ENCODE measurements around the gene PCDHGA10.
A peak's percentile ranks its signal among the peaks of the same experiment; 100 is the strongest.
"Not testable (repeated sequence)": the region's sequence is repeated elsewhere in the genome, so short reads cannot be mapped to it uniquely, and the experiment has no call there.

Gene PCDHGA10

DNA sequence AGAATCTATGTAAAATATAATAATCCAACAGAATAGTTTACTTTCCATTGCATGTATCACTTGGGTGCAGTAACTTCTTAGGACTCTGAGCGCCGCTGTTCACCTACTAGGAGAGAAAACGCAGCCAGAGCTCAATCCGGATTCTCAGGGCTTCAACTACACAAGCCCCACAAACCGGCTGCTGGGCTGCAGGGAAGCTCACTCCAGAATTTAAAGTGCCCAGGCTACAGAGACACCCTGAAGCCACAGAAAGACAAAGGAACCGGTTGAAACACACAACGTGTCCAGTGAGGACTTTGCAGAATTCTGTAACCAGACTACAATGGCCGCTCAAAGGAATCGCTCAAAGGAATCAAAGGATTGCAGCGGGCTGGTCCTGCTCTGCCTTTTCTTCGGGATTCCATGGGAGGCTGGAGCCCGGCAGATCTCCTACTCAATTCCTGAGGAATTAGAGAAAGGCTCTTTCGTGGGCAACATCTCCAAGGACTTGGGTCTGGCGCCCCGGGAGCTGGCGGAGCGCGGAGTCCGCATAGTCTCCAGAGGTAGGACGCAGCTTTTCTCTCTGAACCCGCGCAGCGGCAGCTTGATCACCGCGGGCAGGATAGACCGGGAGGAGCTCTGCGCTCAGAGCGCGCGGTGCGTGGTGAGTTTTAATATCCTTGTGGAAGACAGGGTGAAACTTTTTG lies at the start of gene PCDHGA10:
TSS of gene PCDHGA10 (plus strand) at position 134 of the 686 bp plus-strand sequence. CDS start at position 323, 189 bp downstream.
- DNase-seq (ENCODE audit: low read depth in 2 of 2) = peak in 1 of 2 donors; percentile 51

DNA sequence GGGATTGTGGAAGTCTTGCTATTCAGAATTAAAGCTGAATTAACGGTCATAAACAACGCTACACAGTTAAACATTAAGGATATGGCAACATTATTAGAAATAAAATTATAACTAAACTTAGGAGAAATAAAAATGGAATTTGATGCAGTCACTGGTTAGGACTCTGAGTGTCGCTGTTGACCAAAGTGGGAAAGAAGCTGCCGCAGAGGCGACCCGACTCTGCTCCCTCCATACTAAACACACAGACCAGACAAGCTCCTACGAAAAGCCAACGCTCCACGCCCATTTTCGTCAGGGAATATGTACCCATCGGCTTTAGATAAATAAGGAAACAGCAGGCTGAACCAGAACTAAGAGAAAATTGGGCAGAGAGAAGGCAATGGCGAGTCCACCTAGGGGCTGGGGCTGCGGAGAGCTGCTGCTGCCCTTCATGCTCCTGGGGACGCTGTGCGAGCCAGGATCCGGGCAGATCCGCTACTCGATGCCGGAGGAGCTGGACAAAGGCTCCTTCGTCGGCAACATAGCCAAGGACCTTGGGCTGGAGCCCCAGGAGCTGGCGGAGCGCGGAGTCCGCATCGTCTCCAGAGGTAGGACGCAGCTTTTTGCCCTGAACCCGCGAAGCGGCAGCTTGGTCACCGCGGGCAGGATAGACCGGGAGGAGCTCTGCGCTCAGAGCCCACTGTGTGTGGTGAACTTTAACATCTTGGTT lies 48.7 kb upstream of the PCDHGA10 start, which contains the start of gene PCDHGA5:
TSS of gene PCDHGA5 (plus strand) at position 211 of the 709 bp plus-strand sequence. CDS start at position 380, 169 bp downstream.
- DNase-seq (ENCODE audit: low read depth in 2 of 2) = no peak

DNA sequence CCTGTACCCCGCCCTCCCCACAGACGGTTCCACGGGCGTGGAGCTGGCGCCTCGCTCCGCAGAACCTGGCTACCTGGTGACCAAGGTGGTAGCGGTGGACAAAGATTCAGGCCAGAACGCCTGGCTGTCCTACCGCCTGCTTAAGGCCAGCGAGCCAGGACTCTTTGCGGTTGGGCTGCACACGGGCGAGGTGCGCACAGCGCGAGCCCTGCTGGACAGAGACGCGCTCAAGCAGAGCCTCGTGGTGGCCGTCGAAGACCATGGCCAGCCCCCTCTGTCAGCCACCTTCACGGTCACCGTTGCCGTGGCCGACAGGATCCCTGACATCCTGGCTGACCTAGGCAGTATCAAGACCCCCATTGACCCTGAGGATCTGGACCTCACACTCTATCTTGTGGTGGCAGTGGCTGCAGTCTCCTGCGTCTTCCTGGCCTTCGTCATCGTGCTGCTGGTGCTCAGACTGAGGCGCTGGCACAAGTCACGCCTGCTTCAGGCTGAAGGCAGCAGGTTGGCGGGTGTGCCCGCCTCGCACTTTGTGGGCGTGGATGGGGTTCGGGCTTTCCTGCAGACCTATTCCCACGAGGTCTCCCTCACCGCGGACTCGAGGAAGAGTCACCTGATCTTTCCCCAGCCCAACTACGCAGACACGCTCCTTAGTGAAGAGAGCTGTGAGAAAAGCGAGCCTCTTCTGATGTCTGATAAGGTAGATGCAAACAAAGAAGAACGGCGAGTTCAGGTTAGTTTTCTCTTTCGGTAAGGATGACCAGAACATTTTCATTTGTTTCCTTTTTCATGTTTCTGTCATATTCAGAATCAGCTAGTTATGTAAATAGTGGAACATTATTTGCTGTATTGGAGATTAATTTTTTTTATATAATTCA lies 46.5 kb upstream of the PCDHGA10 start:
- DNase-seq (ENCODE audit: low read depth in 2 of 2) = no peak

- no peak for DNase-seq (ENCODE audit: low read depth in 2 of 2)
These were observed 42.6 kb upstream of the PCDHGA10 start, which contains the start of gene PCDHGB3 for GRCh38 chr5:141369994-141370848. Gene PCDHGB3, plus strand, starts transcription at chr5:141370242. Its CDS starts 153 bp downstream, at chr5:141370395.

DNA sequence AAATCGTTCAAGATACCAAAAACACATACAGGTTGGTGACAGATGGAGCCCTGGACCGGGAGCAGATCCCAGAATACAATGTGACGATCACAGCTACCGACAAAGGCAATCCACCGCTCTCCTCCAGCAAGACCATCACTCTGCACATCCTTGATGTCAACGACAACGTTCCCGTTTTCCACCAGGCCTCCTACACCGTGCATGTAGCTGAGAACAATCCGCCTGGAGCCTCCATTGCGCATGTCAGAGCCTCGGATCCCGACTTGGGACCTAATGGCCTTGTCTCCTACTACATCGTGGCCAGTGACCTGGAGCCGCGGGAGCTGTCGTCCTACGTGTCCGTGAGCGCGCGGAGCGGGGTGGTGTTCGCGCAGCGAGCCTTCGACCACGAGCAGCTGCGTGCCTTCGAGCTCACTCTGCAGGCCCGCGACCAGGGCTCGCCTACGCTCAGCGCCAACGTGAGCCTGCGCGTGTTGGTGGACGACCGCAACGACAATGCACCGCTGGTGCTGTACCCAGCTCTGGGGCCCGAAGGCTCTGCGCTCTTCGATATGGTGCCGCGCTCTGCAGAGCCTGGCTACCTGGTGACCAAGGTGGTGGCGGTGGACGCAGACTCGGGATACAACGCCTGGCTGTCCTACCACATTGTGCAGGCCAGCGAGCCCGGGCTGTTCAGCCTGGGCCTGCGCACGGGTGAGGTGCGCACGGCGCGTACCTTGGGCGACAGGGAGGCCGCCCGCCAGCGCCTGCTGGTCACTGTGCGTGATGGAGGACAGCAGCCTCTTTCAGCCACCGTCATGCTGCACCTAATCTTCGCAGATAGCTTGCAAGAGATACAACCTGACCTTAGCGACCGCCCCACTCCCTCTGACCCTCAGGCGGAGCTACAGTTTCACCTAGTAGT lies 41.0 kb upstream of the PCDHGA10 start:
- no peak for DNase-seq (ENCODE audit: low read depth in 2 of 2)

GRCh38 chr5:141373673-141374317 lies 39.0 kb upstream of the PCDHGA10 start, which contains the start of gene PCDHGA6:
Gene PCDHGA6, plus strand, starts transcription at chr5:141373891. Its CDS starts 193 bp downstream, at chr5:141374084.
- no peak for DNase-seq (ENCODE audit: low read depth in 2 of 2)

DNA sequence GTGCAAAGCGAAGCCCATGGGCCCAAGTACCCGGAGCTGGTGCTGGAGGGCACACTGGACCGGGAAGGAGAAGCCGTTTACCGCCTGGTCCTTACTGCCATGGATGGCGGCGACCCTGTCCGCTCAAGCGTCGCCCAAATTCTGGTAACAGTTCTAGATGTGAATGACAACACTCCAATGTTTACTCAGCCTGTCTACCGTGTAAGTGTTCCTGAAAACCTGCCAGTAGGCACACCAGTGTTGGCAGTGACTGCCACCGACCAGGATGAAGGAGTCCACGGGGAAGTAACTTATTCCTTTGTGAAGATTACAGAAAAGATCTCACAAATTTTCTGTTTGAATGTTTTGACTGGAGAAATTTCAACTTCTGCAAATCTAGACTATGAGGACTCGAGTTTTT lies 38.2 kb upstream of the PCDHGA10 start:
- no peak for DNase-seq (ENCODE audit: low read depth in 2 of 2)

- DNase-seq (ENCODE audit: low read depth in 2 of 2) = not testable (repeated sequence)
These were observed 37.2 kb upstream of the PCDHGA10 start for GRCh38 chr5:141375444-141376155.

DNA sequence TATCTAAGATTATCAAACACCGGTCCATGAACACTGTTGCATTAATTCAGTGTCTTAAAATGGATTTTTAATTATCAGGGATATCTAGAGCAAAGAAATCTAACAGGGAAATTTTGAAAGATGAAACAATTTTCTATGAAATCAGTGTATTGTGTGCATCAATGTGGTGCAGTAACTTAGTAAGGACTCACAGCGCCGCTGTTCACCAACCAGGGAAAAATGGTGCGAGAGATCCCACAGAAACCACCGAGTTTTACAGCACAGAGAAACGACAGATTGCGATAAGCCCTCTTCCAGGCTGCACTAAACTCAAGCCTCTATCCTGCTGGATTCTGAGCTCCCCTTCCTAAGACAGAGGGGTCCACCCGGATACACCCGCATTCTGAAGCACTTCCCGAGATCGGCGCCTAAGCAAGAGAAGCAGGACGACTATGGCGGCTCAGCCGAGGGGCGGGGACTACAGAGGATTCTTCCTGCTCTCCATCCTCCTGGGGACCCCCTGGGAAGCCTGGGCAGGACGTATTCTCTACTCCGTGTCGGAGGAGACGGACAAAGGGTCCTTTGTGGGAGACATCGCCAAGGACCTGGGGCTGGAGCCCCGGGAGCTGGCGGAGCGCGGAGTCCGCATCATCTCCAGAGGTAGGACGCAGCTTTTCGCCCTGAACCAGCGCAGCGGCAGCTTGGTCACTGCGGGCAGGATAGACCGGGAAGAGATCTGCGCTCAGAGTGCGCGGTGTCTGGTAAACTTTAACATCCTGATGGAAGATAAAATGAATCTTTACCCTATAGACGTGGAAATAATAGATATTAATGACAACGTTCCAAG lies 30.1 kb upstream of the PCDHGA10 start, which contains the start of gene PCDHGA7:
TSS of gene PCDHGA7 (plus strand) at position 274 of the 826 bp plus-strand sequence. CDS start at position 432, 158 bp downstream.
- no peak for DNase-seq (ENCODE audit: low read depth in 2 of 2)

DNA sequence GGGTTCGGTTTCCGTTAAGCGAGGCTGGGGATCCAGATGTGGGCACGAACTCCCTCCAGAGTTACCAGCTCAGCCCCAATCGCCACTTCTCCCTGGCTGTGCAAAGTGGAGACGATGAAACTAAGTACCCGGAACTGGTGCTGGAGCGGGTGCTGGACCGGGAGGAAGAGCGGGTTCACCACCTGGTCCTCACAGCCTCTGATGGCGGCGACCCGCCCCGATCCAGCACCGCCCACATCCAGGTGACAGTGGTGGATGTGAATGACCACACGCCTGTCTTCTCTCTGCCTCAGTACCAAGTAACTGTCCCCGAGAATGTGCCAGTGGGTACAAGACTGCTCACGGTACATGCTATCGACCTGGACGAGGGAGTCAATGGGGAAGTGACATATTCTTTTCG lies 29.4 kb upstream of the PCDHGA10 start:
- no peak for DNase-seq (ENCODE audit: low read depth in 2 of 2)

DNA sequence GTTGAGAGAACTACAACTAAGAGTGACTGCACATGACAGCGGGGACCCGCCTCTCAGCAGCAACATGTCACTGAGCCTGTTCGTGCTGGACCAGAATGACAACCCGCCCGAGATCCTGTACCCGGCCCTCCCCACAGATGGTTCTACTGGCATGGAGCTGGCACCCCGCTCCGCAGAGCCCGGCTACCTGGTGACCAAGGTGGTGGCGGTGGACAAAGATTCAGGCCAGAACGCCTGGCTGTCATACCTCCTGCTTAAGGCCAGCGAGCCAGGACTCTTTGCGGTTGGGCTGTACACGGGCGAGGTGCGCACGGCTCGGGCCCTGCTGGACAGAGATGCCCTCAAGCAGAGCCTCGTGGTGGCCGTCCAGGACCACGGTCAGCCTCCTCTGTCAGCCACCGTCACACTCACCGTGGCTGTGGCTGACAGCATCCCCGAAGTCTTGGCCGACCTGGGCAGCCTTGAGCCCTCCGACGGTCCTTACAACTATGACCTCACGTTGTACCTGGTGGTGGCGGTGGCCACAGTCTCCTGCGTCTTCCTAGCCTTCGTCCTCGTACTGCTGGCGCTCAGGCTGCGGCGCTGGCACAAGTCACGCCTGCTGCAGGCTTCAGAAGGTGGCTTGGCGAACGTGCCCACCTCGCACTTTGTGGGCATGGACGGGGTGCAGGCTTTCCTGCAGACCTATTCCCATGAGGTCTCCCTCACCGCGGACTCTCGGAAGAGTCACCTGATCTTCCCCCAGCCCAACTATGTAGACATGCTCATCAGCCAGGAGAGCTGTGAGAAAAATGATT lies 28.1 kb upstream of the PCDHGA10 start:
- DNase-seq (ENCODE audit: low read depth in 2 of 2) = no peak

DNA sequence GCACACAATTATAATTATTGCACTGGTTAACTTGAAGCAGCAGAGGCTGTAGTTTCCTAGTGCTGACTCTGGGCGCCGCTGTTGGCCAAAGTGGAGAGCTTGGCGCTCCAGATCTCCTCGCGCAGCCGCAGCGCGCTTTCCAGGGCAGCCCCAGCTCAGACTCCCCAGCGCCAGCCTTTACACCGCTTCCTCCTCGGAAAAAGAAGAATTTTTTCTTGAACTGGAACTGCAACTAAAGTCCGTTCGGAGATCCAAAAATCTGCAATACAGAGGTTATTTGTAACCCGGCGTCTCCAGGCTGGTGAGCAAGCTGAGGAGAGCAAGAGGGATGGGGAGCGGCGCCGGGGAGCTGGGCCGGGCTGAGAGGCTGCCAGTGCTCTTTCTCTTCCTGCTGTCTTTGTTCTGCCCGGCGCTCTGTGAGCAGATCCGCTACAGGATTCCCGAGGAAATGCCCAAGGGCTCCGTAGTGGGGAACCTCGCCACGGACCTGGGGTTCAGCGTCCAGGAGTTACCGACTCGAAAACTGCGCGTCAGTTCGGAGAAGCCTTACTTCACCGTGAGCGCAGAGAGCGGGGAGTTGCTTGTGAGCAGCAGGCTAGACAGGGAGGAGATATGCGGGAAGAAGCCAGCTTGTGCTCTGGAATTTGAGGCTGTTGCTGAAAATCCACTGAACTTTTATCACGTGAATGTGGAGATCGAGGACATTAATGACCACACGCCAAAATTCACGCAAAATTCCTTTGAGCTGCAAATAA lies 25.1 kb upstream of the PCDHGA10 start, which contains the start of gene PCDHGB4:
TSS of gene PCDHGB4 (plus strand) at position 142 of the 755 bp plus-strand sequence. CDS start at position 329, 187 bp downstream.
- DNase-seq (ENCODE audit: low read depth in 2 of 2) = not testable (repeated sequence)

- no peak for DNase-seq (ENCODE audit: low read depth in 2 of 2)
These were observed 24.1 kb upstream of the PCDHGA10 start for GRCh38 chr5:141388661-141389060.

GRCh38 chr5:141389153-141390042 lies 23.4 kb upstream of the PCDHGA10 start:
- DNase-seq (ENCODE audit: low read depth in 2 of 2) = no peak
